KMS-11 (cell line): Measurements from ENCODE around the gene TNNI3K.

ENCODE experiments used
- H2AFZ ChIP-seq: fragments of 200-600 bp; sonication (generic); 2 replicates; pipeline ENCODE4 v1.6.1; 2016; ENCODE audit warnings: antibody characterized with exemption, mixed run types, low read depth
- H3K27ac ChIP-seq: fragments of 200-600 bp; sonication (generic); 2 replicates; pipeline ENCODE4 v1.6.1; 2016; ENCODE audit warnings: mild to moderate bottlenecking, mixed run types
- H3K27me3 ChIP-seq: fragments of 200-600 bp; sonication (generic); 2 replicates; pipeline ENCODE4 v1.6.1; 2017; ENCODE audit warnings: mild to moderate bottlenecking, low read depth, mixed run types, moderate library complexity; ENCODE audit not compliant: insufficient read depth
- H3K36me3 ChIP-seq: fragments of 200-600 bp; sonication (generic); 2 replicates; pipeline ENCODE4 v1.6.1; 2017; ENCODE audit warnings: mild to moderate bottlenecking, mixed run types; ENCODE audit not compliant: insufficient read depth
- H3K4me1 ChIP-seq: fragments of 200-600 bp; sonication (generic); 2 replicates; pipeline ENCODE4 v1.6.1; 2016; ENCODE audit warnings: mild to moderate bottlenecking, low read depth, mixed run types; ENCODE audit not compliant: poor library complexity, severe bottlenecking
- H3K4me2 ChIP-seq: fragments of 200-600 bp; sonication (generic); 2 replicates; pipeline ENCODE4 v1.7.0; 2016; ENCODE audit warnings: mild to moderate bottlenecking, mixed run types
- H3K4me3 ChIP-seq: fragments of 200-600 bp; sonication (generic); IDR thresholded peaks from 2 replicates; pipeline ENCODE4 v1.6.1; 2017; ENCODE audit warnings: low read depth, low read length, mixed read lengths; ENCODE audit not compliant: insufficient read depth
- H3K79me2 ChIP-seq: fragments of 200-600 bp; sonication (generic); 2 replicates; pipeline ENCODE4 v1.6.1; 2016; ENCODE audit warnings: low read depth, mixed run types; ENCODE audit not compliant: insufficient read depth
- H3K9ac ChIP-seq: fragments of 200-600 bp; sonication (generic); 2 replicates; pipeline ENCODE4 v1.6.1; 2016; ENCODE audit warnings: mild to moderate bottlenecking, mixed run types
- H4K20me1 ChIP-seq: fragments of 200-600 bp; sonication (generic); 2 replicates; pipeline ENCODE4 v1.6.1; 2016; ENCODE audit warnings: mild to moderate bottlenecking, mixed run types; ENCODE audit not compliant: insufficient read depth
- TF ChIP-seq, protein P1 (sequence below): fragments of 200-600 bp; sonication (generic); conservative IDR thresholded peaks from 2 replicates; pipeline ENCODE4 v1.6.1; 2017; ENCODE audit warnings: low read depth, mild to moderate bottlenecking, antibody characterized with exemption, low read length, moderate library complexity, mixed read lengths

The TNNI3K gene

DNA sequence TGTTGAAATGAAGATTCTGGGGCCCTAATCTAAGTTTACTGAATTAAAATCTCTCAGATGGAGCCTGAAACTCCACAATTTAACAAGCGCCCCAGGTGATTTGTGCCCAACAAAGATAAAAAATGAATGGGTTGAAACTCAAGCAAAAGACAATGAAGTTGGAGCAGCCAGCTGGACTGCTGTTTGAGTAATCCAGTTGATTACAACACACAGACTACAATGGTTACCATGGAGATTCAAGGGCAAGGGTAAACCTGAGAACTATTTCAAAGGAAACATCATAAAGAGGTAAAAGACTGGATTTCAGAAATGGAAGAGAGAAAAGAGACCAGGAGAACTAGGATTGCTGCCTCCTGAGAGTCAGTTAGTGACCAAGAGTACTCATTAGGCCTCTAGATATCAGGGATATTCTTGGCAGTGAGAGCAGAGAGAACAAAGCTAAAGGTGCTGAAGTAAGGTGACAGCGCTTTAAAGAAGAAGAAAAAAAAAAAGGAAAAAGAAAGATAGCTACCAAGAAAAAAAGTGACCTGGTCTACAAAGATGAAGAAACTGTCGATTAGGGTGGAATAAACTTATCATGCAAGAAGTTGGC is 232.7 kb downstream of the TNNI3K start:
- Histone ChIP-seq H3K4me2 (no peak overlapping the region), H3K9ac (no peak overlapping the region), H3K27ac (no peak overlapping the region), H2AFZ (no peak overlapping the region), H4K20me1 (no peaks in the 10 kb centered on the region), H3K79me2 (no peaks in the 10 kb centered on the region), H3K36me3 (no peaks in the 10 kb centered on the region), H3K27me3 (no peaks in the 10 kb centered on the region), H3K4me1 (no peaks in the 10 kb centered on the region), H3K4me3 (no peak overlapping the region)
- TF ChIP-seq, protein P1, sequence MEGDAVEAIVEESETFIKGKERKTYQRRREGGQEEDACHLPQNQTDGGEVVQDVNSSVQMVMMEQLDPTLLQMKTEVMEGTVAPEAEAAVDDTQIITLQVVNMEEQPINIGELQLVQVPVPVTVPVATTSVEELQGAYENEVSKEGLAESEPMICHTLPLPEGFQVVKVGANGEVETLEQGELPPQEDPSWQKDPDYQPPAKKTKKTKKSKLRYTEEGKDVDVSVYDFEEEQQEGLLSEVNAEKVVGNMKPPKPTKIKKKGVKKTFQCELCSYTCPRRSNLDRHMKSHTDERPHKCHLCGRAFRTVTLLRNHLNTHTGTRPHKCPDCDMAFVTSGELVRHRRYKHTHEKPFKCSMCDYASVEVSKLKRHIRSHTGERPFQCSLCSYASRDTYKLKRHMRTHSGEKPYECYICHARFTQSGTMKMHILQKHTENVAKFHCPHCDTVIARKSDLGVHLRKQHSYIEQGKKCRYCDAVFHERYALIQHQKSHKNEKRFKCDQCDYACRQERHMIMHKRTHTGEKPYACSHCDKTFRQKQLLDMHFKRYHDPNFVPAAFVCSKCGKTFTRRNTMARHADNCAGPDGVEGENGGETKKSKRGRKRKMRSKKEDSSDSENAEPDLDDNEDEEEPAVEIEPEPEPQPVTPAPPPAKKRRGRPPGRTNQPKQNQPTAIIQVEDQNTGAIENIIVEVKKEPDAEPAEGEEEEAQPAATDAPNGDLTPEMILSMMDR, result no peak

DNA sequence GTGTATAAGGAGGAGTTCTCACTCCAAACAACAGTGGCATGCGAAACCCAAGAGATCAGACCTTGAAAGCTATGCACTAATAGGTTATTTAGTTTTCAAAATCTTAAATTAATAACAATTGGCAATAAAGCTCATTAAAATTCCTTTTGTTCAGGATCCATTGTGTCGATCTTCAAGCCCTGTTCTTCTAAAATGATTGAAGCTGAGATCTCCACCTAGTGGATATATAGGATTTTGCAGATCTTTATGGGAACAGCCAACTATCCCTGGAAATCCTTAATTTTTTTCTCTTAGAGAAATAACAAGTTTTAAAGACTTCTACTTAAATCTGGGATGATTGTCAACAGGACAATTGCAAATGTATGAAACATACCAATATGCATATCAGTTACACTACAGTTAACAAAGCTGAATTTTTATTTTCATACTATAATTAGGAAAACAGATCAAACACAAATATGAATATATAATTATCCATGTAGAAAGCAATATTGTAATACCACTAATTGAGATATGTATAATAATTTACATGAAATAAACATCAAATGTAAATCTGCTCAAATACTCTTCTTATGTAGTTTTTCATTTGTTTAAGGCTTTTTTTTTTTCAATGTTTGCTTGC is 233.9 kb downstream of the TNNI3K start:
- Histone ChIP-seq H3K36me3 (no peaks in the 10 kb centered on the region), H3K27ac (no peak overlapping the region), H4K20me1 (no peaks in the 10 kb centered on the region), H3K9ac (no peak overlapping the region), H2AFZ (no peak overlapping the region), H3K27me3 (no peaks in the 10 kb centered on the region), H3K79me2 (no peaks in the 10 kb centered on the region), H3K4me2 (no peak overlapping the region), H3K4me1 (no peaks in the 10 kb centered on the region), H3K4me3 (no peak overlapping the region)
- TF ChIP-seq, protein P1, result peak; percentile 52

DNA sequence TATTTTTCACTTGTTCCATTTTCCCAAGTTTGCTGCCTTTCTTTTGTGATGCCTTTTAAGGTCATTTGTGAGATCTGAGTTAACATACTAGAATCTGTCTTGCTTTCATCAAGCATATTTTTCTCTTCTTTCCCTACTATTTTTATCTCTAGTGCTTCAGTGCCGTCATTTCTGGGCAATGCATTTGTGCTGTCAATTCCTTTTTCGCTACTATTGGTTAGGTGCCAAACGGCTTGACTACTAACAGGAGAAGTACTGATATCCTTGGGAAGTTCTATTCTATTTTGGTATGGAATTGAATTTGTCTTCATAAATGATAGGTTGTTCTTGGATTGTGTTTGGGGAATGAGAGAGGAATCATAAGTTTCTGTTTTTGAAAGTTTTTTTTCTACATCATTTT is 235.1 kb downstream of the TNNI3K start:
- no peak overlapping the region for H3K4me2 ChIP-seq
- no peak overlapping the region for H3K4me3 ChIP-seq
- H3K79me2 ChIP-seq, result no peaks in the 10 kb centered on the region

DNA sequence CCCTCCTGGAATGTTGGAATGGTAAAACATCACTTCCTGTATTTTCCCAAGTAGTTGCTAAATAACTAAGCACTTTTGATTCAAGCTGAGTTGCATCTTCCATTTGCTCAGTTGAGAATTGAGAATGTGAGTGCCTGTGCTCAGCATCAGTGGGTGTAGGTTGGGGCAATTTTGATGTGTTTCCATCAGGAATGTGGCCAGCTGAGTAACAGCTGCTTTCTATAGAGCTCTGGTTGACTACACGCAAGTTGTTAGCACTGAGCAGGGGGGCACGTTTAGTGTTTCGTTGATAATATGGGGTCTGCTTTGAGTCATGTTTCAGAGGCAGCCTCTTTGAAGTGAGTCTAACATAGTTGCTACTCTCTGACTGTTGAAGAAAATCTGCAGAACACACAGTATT is 235.7 kb downstream of the TNNI3K start:
- Histone ChIP-seq H3K4me3 (no peak overlapping the region), H2AFZ (no peak overlapping the region), H3K36me3 (no peaks in the 10 kb centered on the region), H3K27me3 (no peaks in the 10 kb centered on the region), H3K79me2 (no peaks in the 10 kb centered on the region), H3K9ac (no peak overlapping the region), H4K20me1 (no peaks in the 10 kb centered on the region), H3K4me2 (no peak overlapping the region), H3K4me1 (no peaks in the 10 kb centered on the region), H3K27ac (no peak overlapping the region)
- TF ChIP-seq, protein P1, result no peak

More for the DNA sequence above, 235.1 kb downstream of the TNNI3K start:
- no peaks in the 10 kb centered on the region for H3K4me1 ChIP-seq
- H3K27ac ChIP-seq, result no peak overlapping the region
- no peaks in the 10 kb centered on the region for H4K20me1 ChIP-seq
- no peaks in the 10 kb centered on the region for H3K27me3 ChIP-seq
- no peak overlapping the region for H3K9ac ChIP-seq
- no peaks in the 10 kb centered on the region for H3K36me3 ChIP-seq
- TF ChIP-seq, protein P1, result no peak
- no peak overlapping the region for H2AFZ ChIP-seq
